T-helper 2 cell (primary cell): ENCODE measurements around the gene KCNK5.

Experiments
- DNase-seq, 5 experiments: peaks; one replicate each; pipeline versions ENCODE4 v3.0.0 to v3.0.0-alpha.2; 2012 to 2022

The KCNK5 gene

DNA sequence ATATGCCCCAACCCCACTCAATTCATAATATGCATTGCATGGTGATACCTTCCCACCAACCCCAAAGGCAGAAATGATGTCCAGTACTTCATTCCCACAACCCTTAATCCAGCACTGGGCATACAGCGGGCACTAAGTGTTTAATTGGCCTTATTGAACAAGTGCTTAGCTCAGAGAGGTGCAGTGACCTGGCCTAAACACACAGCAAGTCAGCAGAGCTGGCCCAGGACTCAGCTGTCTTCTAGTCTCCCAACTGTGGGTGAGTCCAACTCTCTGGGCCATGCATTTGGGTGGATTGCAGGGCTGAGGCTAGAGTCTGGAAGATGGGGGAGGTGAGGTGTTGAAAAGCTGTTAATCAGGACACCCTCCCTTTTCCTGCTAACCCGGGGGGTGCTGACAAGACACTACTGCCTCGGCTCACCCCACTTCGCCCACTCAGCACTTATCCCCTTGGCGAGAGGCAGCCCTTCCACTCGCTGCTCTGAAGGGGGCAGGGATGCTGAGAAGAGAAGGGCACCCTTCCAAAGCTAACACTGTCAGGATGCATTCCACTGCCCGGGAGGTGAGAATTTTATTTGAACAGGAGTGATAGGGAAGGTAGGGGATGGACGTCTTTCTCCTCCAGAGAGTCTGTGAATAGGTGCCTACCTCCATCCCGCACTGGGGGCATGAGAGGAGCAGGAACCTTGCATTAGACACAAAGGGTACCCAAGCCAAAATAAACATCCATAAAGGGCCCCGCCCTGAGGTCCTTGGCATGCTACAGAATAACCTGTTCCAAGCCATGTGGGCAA is 14.2 kb downstream of the KCNK5 start:
- no peak for DNase-seq

DNA sequence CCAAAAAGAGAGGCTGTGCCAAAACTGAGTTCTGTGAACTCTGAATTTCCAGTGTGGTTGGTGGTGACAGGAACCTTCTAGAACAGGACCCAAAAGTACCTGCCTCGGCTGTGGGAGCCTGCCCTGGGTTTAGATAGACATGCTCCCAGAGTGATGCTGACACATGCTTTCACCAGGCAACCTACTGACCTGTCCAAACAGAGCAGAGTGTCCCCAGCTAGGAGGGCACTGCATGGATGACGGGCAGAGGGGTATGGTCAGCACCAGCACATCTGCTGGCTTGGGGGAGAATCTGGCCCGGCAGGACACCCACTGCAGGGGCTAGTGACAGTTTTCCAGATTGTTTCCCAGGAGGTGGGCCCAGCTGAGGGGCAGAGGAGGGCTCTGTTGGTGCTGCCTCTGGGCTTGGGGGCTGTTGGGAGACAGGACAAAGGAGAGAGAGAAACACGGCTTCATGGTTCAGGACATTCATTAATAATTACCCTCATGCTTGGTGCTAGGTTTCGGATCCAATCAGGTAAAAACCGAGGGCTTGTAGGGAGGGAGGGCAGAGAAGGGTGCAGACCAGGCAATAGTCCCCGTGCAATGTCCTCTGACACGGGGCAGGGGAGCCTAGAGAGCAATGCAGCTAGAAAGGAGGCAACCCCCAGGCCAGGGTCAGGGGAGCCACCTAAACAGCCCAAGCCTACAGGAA is 15.0 kb downstream of the KCNK5 start:
- no peak for DNase-seq

DNA sequence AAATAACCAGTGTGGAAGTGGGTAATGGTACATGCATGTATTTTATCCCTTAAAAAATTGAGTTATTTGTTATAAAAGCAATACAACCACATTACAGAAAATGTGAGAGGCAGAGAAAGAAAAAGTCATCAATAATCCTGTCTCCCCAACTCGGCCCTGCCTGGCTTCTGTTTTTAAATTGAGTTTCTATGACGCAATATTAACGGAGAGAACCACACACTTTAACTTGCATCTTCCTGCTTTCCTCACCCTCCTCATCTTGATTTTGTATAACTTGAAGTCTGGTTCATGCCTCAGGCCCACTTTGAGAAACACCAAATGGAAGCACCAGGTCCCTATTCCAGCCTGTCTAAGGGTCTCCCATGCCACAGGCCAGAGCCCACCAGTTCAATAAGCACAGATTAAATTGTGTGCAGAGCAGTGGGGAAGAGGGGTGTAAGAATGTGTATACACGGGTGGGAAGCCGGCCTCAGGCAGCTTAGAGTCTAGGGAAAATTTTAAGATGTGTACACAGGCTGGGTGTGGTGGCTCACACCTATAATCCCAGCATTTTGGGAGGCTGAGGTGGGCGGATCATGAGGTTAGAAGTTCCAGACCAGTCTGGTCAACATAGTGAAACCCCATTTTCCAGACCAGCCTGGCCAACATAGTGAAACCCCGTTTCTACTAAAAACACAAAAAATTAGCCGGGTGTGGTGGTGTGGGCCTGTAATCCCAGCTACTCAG is 15.9 kb downstream of the KCNK5 start:
- no peak for DNase-seq

DNA sequence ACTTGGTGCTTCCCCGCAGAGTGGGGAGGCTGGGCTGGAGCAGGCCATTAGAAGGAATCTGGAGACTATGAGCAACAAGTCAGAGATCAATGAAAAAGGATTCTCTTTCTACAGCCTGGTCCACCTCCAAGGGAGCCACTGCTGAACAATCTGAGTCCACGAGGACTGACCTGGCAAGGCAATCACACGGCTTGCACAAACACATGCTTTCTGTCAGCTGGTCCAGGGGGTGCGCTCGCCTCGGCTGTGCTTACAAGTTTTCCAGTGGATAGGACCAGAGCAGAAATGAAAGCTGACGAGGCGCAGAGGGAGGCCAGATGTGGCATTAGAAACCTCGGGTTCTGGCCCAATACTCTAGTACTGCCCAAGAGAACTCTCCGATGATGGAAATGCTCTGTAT is 18.1 kb downstream of the KCNK5 start:
- no peak for DNase-seq

DNA sequence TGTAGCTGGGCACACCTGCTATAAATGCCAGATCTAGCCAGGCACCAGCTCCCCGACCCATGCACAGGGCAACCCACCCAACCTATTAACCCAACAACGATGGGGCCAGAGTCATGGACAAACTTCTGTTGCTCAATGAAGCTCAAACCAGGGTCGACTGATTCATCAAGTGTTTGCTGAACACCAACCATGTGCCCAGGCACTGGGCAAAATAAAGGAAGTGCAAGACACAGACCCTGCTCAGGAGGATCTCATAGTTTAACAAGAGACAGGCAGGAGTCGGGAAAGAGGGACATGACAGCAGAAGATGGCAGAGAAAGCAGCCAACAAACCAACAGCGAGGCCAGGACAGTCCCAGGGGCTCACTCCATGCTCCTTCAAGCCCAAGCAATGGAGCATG is 18.8 kb downstream of the KCNK5 start:
- DNase-seq: no peak

GRCh38 chr6:39209911-39210310 is 19.4 kb downstream of the KCNK5 start:
- DNase-seq: no peak

DNA sequence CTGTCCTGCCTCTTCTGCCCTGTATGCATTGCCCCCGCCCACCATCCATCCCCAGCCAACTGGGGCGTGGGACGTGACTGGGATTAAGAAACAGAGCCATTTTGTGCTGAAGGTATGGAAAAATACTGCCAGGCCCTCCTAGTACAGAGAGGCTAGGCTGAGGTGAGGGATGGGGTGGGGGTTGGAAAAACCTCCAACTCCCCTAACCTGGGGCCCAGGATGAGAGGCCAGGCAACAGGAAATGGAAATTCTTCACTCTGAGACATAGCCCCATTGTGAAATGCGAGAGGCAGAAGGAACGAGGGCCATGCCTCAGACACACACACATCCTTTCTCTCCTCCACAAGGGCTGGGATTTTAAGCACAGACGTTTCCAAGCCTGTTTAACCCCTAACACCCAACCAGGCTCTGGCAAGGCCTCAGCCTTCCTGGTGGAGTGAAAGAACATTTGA is 19.9 kb downstream of the KCNK5 start:
- DNase-seq: no peak

- DNase-seq: no peak
These were observed 21.0 kb downstream of the KCNK5 start for GRCh38 chr6:39208223-39208739.

- DNase-seq: no peak
These were observed 21.7 kb downstream of the KCNK5 start for GRCh38 chr6:39207416-39208222.

- no peak for DNase-seq
These were observed 23.0 kb downstream of the KCNK5 start for GRCh38 chr6:39206250-39206721.

GRCh38 chr6:39204646-39205244 is 24.5 kb downstream of the KCNK5 start:
- DNase-seq: no peak

GRCh38 chr6:39204160-39204495 is 25.1 kb downstream of the KCNK5 start:
- no peak for DNase-seq

DNA sequence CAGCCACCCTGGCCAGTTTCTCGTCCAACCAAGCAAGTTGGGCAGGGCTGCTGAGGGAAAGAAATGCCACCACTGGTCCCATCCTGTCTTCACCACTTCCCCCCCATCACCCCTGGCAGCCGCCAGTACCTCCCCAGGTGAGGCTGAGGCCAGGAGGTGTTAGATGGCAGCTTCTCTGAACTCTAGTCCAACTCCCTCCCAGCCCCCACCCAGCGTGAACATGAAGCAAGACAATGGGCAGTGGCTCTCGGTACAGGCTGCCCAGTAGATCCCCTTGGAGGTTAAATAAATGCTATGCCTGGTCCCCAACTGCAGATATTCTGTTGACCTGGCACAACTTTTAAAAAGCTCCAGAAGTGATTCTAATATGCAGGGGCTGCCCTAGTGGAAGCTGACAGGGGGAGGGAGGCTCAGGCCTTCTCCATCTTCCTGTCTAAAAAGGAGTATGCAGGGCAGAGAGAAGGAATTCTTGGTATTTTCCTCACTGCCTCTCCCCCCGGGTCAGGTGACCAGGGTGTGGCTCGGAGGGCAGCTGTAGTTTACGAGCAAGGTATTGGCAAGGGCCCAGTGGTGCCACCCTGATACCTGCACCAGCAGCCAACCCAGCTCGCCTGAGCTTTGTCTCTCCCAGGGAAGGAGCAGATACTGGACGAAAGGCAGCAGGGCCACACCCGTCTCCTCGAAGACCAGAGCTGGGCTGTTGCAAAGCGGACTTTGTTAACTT is 25.7 kb downstream of the KCNK5 start:
- DNase-seq: no peak

- no peak for DNase-seq
These were observed 27.1 kb downstream of the KCNK5 start for GRCh38 chr6:39202166-39202565.

DNA sequence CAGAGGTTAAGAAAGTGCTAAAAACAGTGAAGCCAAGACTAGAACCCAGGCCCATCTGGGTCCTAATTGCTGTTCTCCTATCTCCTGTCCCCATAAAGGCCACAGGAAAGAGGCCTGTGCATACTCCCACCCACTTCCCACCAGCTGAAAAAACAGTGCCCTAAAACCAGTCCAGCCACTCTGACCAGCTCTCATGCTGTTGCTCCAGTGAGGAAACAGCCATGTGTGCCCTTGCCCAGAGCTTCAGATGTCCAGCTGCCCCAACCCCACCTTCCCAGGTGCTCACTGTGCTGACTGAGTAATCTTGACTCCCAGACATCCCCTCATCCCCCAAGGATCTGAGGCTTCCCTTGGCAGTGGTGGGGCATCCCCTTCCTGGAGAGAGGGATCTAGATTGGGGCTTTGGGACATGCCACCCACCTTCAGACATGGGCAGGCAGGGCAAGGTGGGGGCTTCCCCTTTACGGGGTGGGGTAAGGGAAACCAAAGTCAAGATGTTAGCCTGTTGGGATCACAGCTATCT is 28.7 kb downstream of the KCNK5 start:
- no peak for DNase-seq

DNA sequence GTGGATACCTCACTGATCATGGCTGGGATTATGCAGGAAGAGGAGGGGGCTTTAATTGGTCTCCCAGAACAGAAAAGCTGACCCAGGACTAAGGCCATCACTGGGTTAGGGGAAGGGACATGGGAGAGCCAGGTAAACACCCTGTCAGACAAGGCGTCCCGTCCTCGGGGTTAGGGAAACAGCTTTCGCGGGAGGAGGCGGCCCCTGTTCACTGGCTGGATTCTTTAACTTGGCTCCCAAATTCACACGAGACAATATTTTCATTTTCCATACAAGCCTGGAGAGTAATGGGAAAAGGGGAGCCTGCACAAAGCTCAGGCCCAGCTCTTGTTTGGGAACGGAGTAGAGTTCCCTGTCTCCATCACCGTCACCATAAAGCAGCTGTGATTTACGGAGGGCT is 29.3 kb downstream of the KCNK5 start:
- DNase-seq: no peak

GRCh38 chr6:39199231-39199940 is 29.9 kb downstream of the KCNK5 start:
- no peak for DNase-seq

- DNase-seq: no peak
These were observed 30.7 kb downstream of the KCNK5 start for GRCh38 chr6:39198528-39198927.

GRCh38 chr6:39197922-39198500 is 31.3 kb downstream of the KCNK5 start:
- no peak for DNase-seq

DNA sequence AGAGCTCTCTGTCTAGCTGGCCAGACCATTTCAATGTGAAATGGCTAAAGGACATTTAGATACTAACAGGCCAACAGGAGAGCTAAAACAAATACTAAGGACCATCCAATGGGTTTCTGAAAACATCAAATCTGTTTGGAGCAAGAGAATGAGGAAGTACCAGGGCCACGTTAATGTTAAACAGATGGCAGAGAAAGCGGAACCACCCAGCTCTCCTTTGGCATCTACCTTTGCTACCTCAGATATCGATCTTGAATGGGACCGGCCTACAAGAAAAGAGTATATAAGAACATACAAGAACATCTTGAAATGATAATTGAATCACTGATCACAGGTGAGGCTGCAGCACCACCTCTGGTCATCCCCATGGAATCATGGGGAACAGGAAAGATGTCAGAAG is 31.8 kb downstream of the KCNK5 start:
- DNase-seq: no peak
